ENCODE results near the gene VGLL3.

GRCh38 chr3:86938416-86939105, 52.4 kb downstream of the VGLL3 start:
- TF ChIP-seq CTCF (IDR thresholded peaks at IDR 0.05), result no peak
- no peak for TF ChIP-seq POLR2AphosphoS5 (IDR thresholded peaks at IDR 0.05)
